ENCODE results near the gene CYP2C9. TPM values are rescaled to one million over a fixed set of nuclear protein-coding genes. Genes with fewer than 3 reads are reported as not detected.

The CYP2C9 gene
- total RNA-seq, 1 donor from 2014 or later, result 0.31 TPM

GRCh38 chr10:95039281-95039680 lies 100.8 kb downstream of the CYP2C9 start:
- DNase-seq (ENCODE audit: low spot score), result no peak

Other genes with a start within 250 kb of the CYP2C9 start
- not detected for gene CYP2C19, start 176.0 kb upstream of the CYP2C9 start, total RNA-seq
- gene CYP2C8, start 130.8 kb downstream of the CYP2C9 start, total RNA-seq, result 1.6 TPM